LNCaP clone FGC (cell line): ENCODE measurements around the gene DGKG.

Source experiments
- DNase-seq: peaks from one replicate; pipeline ENCODE4 v3.0.0-alpha.2; 2011; ENCODE audit warnings: low read depth
- H3K4me3 ChIP-seq: 2 replicates; pipeline ENCODE4 v1.5.1; 2011; ENCODE audit warnings: mild to moderate bottlenecking, low read depth, low read length, control low read depth
- CTCF ChIP-seq: IDR thresholded peaks from 2 replicates; pipeline ENCODE4 v1.5.1; 2012; ENCODE audit warnings: mild to moderate bottlenecking; ENCODE audit not compliant: control insufficient read depth, insufficient read depth; ENCODE audit errors: extremely low read depth

DGKG gene

GRCh38 chr3:186298876-186299275 is 63.2 kb downstream of the DGKG start:
- no peak for TF ChIP-seq CTCF
- DNase-seq = no peak
- no peak overlapping the region for H3K4me3 ChIP-seq

GRCh38 chr3:186290796-186291195 is 71.2 kb downstream of the DGKG start:
- DNase-seq = no peak
- no peak overlapping the region for H3K4me3 ChIP-seq
- TF ChIP-seq CTCF = no peak

- no peak for TF ChIP-seq CTCF
- H3K4me3 ChIP-seq = no peak overlapping the region
- no peak for DNase-seq
Observed at GRCh38 chr3:186287711-186288110, 74.3 kb downstream of the DGKG start.

- no peak for DNase-seq
- no peak for TF ChIP-seq CTCF
- no peak overlapping the region for H3K4me3 ChIP-seq
Observed at GRCh38 chr3:186286114-186286513, 75.9 kb downstream of the DGKG start.

GRCh38 chr3:186284661-186285060 is 77.4 kb downstream of the DGKG start:
- no peak overlapping the region for H3K4me3 ChIP-seq
- DNase-seq = no peak
- no peak for TF ChIP-seq CTCF

GRCh38 chr3:186284349-186284652 is 77.7 kb downstream of the DGKG start:
- no peak overlapping the region for H3K4me3 ChIP-seq
- no peak for DNase-seq
- no peak for TF ChIP-seq CTCF

- H3K4me3 ChIP-seq = no peak overlapping the region
- no peak for DNase-seq
- no peak for TF ChIP-seq CTCF
Observed at GRCh38 chr3:186283651-186284348, 78.2 kb downstream of the DGKG start.
